Neural cell (in vitro differentiated cells): ENCODE measurements around the gene HS6ST3.

Source experiments
- EP300 ChIP-seq: fragments of 450-650 bp; conservative IDR thresholded peaks from 2 replicates; pipeline ENCODE4 v1.6.1; 2014; ENCODE audit warnings: antibody characterized with exemption, mild to moderate bottlenecking, moderate library complexity; ENCODE audit not compliant: poor library complexity, severe bottlenecking
- EZH2 ChIP-seq: fragments of 200-600, 300-800 bp; shearing (Covaris generic), sonication (generic); IDR thresholded peaks from 2 replicates; pipeline ENCODE4 v1.6.1; 2014; ENCODE audit warnings: antibody characterized with exemption, low read length, borderline replicate concordance, mild to moderate bottlenecking; ENCODE audit not compliant: insufficient read depth, poor library complexity, severe bottlenecking
- MXI1 ChIP-seq: fragments of 450-650 bp; conservative IDR thresholded peaks from 2 replicates; pipeline ENCODE4 v1.6.1; 2014; ENCODE audit warnings: antibody characterized with exemption, mild to moderate bottlenecking; ENCODE audit not compliant: poor library complexity, severe bottlenecking
- POLR2AphosphoS5 ChIP-seq: IDR thresholded peaks from 2 replicates; pipeline ENCODE4 v1.6.1; 2012
- TF ChIP-seq, protein P1 (sequence below): fragments of 450-650 bp; IDR thresholded peaks from 2 replicates; pipeline ENCODE4 v1.5.1; 2014; ENCODE audit warnings: antibody characterized with exemption, mild to moderate bottlenecking, moderate library complexity; ENCODE audit not compliant: poor library complexity, severe bottlenecking
- TF ChIP-seq, protein P2 (sequence below): IDR thresholded peaks from 2 replicates; pipeline ENCODE4 v1.6.1; 2012; ENCODE audit warnings: borderline replicate concordance

GRCh38 chr13:96104516-96104915 is 14.6 kb downstream of the HS6ST3 start:
- no peak for TF ChIP-seq EZH2
- TF ChIP-seq, protein P1, sequence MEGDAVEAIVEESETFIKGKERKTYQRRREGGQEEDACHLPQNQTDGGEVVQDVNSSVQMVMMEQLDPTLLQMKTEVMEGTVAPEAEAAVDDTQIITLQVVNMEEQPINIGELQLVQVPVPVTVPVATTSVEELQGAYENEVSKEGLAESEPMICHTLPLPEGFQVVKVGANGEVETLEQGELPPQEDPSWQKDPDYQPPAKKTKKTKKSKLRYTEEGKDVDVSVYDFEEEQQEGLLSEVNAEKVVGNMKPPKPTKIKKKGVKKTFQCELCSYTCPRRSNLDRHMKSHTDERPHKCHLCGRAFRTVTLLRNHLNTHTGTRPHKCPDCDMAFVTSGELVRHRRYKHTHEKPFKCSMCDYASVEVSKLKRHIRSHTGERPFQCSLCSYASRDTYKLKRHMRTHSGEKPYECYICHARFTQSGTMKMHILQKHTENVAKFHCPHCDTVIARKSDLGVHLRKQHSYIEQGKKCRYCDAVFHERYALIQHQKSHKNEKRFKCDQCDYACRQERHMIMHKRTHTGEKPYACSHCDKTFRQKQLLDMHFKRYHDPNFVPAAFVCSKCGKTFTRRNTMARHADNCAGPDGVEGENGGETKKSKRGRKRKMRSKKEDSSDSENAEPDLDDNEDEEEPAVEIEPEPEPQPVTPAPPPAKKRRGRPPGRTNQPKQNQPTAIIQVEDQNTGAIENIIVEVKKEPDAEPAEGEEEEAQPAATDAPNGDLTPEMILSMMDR, result no peak
- TF ChIP-seq POLR2AphosphoS5, result no peak
- TF ChIP-seq, protein P2, sequence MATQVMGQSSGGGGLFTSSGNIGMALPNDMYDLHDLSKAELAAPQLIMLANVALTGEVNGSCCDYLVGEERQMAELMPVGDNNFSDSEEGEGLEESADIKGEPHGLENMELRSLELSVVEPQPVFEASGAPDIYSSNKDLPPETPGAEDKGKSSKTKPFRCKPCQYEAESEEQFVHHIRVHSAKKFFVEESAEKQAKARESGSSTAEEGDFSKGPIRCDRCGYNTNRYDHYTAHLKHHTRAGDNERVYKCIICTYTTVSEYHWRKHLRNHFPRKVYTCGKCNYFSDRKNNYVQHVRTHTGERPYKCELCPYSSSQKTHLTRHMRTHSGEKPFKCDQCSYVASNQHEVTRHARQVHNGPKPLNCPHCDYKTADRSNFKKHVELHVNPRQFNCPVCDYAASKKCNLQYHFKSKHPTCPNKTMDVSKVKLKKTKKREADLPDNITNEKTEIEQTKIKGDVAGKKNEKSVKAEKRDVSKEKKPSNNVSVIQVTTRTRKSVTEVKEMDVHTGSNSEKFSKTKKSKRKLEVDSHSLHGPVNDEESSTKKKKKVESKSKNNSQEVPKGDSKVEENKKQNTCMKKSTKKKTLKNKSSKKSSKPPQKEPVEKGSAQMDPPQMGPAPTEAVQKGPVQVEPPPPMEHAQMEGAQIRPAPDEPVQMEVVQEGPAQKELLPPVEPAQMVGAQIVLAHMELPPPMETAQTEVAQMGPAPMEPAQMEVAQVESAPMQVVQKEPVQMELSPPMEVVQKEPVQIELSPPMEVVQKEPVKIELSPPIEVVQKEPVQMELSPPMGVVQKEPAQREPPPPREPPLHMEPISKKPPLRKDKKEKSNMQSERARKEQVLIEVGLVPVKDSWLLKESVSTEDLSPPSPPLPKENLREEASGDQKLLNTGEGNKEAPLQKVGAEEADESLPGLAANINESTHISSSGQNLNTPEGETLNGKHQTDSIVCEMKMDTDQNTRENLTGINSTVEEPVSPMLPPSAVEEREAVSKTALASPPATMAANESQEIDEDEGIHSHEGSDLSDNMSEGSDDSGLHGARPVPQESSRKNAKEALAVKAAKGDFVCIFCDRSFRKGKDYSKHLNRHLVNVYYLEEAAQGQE, result no peak
- no peak for TF ChIP-seq MXI1
- no peak for TF ChIP-seq EP300
